OCI-LY7 (cell line): ENCODE data around the gene FHL3.

ENCODE experiments used
- CTCF ChIP-seq: fragments of 200-600 bp; sonication (generic); conservative IDR thresholded peaks from 2 replicates; pipeline ENCODE4 v1.5.1; 2014; ENCODE audit warnings: mild to moderate bottlenecking, antibody characterized with exemption, low read length, moderate library complexity, mixed read lengths
- EZH2phosphoT487 ChIP-seq: fragments of 200-600 bp; sonication (generic); IDR thresholded peaks from 2 replicates; pipeline ENCODE4 v1.6.1; 2018; ENCODE audit warnings: low read depth, borderline replicate concordance, mild to moderate bottlenecking, mixed run types, antibody characterized with exemption, low read length, moderate library complexity, mixed read lengths

- no peak for TF ChIP-seq EZH2phosphoT487
- TF ChIP-seq CTCF = no peak
Observed at GRCh38 chr1:38013227-38013622, 7.9 kb upstream of the FHL3 start.
